Spleen (tissue), 7 donors: ENCODE results near the gene ZFP91.

Source experiments
- CTCF ChIP-seq, 11 experiments: fragments of 200-600 bp in 7 of 11; fragments of 450-650 bp in 4 of 11; sonication (generic) in 4 of 11; IDR thresholded peaks in 8 of 11; conservative IDR thresholded peaks in 3 of 11; 1 replicate in 7 of 11; 2 replicates in 4 of 11; pipeline versions ENCODE4 v1.4.0 to v1.8.0; 2016 to 2021; ENCODE audit warnings: antibody characterized with exemption in 11 of 11, inconsistent platforms in 4 of 11, mild to moderate bottlenecking in 1 of 11
- POLR2A ChIP-seq, 3 donors: fragments of 450-650 bp; IDR thresholded peaks; one replicate each; pipeline ENCODE4 v1.5.1; 2017; ENCODE audit warnings: antibody characterized with exemption in 3 of 3, mild to moderate bottlenecking in 1 of 3
- donor health status: DM: no; HTN: no; CAD: no; lungs with moderate emphysema.
- donor health status: DM: no; HTN: no; CAD: no.
- donor health status: DM: no; HTN: no; CAD: no.

- TF ChIP-seq CTCF (IDR thresholded peaks at IDR 0.05 in 8 of 11, conservative IDR thresholded peaks at IDR 0.05 in 3 of 11) (no peak), POLR2A (IDR thresholded peaks at IDR 0.05) (no peak)
These were observed 79.8 kb downstream of the ZFP91 start for GRCh38 chr11:58658623-58659022.
